ENCODE measurements around the gene SLC29A1. TPM values are rescaled to one million over a fixed set of nuclear protein-coding genes. Genes with fewer than 3 reads are reported as not detected.

The SLC29A1 gene
- total RNA-seq, 1 donor from 2014 or later: 27.3 TPM

DNA sequence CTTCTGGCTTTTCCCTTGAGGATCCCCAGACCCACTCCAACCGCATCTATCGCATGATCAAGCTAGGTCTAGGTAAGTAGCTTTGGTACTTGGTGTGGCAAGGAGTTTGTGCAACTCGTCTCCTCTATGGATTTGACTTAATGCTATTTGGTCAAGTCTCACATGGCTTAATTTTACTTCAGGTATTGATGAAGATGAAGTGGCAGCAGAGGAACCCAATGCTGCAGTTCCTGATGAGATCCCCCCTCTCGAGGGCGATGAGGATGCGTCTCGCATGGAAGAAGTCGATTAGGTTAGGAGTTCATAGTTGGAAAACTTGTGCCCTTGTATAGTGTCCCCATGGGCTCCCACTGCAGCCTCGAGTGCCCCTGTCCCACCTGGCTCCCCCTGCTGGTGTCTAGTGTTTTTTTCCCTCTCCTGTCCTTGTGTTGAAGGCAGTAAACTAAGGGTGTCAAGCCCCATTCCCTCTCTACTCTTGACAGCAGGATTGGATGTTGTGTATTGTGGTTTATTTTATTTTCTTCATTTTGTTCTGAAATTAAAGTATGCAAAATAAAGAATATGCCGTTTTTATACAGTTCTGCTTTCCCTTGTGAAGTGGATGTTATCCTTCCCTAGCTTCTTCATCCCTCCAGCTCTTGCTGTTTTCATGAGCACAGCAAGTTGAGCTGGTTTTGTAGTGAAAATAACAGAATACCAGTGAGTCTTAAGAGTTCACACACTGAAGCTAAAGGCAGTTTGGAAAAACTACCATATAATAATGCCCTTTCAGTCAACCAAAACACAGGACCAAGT is 30.1 kb downstream of the SLC29A1 start:
- peak in 1 of 2 donors; percentile 53 for DNase-seq (ENCODE audit: low read depth in 2 of 2)

- no peak for DNase-seq (ENCODE audit: low read depth in 2 of 2)
Observed at GRCh38 chr6:44254191-44255104, 31.1 kb downstream of the SLC29A1 start.

- no peak for DNase-seq (ENCODE audit: low read depth in 2 of 2)
Observed at GRCh38 chr6:44255105-44255808, 31.9 kb downstream of the SLC29A1 start.

DNA sequence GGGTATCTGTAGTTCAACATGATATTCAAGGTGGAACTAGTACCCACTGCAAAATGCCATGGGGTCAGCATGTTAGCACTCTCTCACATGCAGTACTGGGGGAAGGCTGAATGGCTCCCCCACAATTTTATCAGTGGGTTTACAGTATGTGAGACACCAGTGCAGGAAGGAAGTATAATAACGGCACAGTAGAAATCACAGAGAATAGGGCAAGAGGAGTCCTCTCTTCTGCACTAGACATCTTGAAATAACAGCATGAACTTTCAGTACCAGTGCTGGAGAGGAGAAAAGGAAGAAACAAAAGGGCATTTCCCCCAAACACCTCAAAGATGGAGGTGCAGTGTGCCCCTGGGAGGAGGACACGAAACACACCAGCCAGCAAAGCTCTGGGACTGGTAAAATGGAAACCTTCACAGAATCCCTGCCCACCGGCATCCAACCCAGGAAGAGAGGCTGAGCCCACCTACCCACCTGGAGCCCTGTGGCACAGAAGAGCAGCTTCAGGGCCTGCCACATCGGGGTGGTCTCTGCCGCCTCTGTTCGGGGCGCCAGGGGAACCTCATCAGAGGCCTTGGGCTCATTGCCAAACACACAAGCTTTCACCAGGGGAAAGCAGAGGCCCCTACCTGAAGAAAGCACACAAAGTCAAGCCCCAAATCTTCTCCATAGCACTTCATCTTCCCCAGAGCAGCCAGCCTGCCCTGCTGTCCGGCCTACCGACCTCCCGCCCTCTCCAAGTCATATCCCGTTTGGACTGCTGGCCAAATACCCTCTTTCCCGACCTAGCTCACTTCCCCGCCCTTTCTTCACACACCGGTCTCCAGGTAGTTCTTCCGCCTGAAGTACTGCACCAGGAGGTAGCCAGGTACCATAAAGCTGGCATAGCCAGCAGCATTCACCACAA is 32.7 kb downstream of the SLC29A1 start:
- DNase-seq (ENCODE audit: low read depth in 2 of 2): no peak

GRCh38 chr6:44256775-44257024 is 33.3 kb downstream of the SLC29A1 start:
- DNase-seq (ENCODE audit: low read depth in 2 of 2): no peak

- peak; percentile 64 to 82 for DNase-seq (ENCODE audit: low read depth in 2 of 2)
Observed at GRCh38 chr6:44257025-44257752, 33.8 kb downstream of the SLC29A1 start, which contains the start of gene SLC35B2. Gene SLC35B2 (minus strand): TSS chr6:44257528. CDS start chr6:44257410, 118 bp downstream.

GRCh38 chr6:44257753-44258324 is 34.4 kb downstream of the SLC29A1 start:
- DNase-seq (ENCODE audit: low read depth in 2 of 2): no peak

DNA sequence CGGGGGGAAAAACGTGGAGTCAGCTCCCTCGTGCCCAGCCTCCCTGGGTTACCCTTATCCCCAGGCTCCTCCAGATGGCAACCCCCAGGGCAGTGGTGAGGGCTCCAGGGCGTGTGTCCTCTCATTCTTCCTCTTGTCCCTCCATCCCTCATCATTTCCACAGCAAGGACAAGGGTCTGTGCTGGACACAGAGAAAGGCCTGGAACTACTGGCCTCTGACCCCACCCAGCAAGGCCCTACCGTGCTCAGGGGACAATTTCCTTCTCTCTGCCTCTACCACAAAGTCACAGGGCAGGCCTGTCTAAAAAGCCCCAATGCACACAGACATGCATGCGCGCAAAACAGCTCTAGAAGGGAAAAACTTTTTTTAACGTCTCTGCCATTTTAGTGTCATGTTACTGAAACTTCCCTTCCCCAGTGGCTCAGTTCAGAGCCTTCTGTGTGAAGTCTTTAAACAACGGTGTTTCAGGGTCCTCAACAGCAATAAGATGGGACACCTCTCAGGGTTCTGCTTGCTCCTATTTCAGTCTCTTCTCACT is 35.0 kb downstream of the SLC29A1 start:
- no peak for DNase-seq (ENCODE audit: low read depth in 2 of 2)

DNA sequence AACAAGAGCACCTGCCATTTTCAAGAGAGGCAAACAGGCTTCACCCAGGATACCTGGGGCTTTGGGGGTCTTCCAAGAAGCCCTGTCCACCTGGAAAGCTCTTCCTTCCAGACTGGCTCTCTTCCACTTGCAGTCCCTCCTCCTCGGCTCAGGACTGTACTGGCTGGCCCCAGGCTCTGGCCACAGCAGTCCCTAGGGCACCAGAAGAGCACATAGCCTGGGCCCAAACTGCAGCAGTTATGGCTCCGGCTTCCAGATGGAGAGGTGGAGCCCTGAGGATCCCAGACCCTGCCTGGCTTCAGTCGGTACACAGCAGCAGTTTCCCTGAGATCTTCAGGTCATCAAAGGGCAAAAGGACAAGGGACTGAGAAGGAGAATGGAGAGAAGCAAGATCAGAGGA is 35.5 kb downstream of the SLC29A1 start:
- DNase-seq (ENCODE audit: low read depth in 2 of 2): no peak

DNA sequence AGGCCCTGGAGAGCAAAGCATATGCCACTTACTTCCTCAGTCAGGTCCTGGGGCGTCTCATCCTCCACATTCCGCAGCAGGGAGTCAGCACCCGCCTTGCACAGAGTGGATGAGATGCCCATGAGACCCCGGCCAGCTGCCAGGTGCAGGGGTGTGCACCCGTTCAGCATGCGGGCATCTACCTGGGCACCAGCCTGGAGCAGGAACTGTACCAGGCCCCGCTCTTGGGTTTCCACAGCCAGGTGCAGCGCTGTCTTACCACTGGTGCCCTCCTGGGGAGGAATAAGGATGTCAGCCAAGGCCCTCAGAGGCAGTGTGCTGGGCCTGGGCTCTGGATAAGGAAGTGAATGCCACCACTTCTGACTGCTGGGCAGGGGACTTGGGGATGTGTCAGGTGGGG is 36.6 kb downstream of the SLC29A1 start:
- DNase-seq (ENCODE audit: low read depth in 2 of 2): no peak

GRCh38 chr6:44260451-44261297 is 37.3 kb downstream of the SLC29A1 start:
- no peak for DNase-seq (ENCODE audit: low read depth in 2 of 2)

- no peak for DNase-seq (ENCODE audit: low read depth in 2 of 2)
Observed at GRCh38 chr6:44261581-44261980, 38.2 kb downstream of the SLC29A1 start.

DNA sequence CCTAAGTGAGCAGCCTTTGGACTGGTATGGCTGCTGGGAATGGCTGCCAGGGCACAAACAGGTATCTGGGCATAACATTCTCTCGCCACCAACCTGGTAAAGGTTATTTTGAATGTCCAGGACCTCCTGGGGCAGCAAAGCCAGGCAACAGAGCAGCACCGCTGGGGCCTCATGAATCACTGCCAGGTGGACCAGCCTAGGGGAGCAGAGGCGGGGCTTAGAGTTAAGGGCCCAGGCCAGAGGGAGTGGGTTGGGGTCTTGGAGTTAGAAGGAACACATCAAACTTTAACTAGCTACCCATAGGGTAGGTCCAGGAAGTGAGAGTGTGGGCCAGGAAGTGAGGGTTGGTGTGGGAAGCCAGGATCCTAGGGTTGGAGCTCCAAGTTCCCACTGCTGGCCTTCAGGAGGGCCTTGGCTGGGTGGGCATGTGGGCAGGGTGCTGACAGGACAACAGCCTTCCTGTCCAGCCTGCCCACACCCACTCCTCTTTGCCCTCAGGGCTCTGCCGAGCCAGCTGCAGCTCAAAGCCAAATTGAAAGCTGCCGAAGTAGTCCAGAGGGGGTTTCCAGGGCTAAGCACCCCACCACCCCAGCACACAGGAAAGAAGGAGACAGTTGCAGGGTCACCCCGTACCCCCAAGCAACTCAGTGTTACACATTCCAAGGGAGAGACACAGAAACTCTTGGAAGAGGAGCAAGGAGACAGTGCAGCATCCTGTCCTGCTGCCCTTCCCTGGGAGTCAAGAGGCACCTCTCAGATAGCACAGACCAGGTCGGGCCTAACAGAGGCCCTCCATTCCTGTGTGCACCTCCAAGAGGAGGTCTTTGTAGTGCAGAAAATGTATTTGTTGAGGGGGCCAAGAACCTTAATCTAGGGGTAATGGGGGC is 39.3 kb downstream of the SLC29A1 start:
- DNase-seq (ENCODE audit: low read depth in 2 of 2): no peak

DNA sequence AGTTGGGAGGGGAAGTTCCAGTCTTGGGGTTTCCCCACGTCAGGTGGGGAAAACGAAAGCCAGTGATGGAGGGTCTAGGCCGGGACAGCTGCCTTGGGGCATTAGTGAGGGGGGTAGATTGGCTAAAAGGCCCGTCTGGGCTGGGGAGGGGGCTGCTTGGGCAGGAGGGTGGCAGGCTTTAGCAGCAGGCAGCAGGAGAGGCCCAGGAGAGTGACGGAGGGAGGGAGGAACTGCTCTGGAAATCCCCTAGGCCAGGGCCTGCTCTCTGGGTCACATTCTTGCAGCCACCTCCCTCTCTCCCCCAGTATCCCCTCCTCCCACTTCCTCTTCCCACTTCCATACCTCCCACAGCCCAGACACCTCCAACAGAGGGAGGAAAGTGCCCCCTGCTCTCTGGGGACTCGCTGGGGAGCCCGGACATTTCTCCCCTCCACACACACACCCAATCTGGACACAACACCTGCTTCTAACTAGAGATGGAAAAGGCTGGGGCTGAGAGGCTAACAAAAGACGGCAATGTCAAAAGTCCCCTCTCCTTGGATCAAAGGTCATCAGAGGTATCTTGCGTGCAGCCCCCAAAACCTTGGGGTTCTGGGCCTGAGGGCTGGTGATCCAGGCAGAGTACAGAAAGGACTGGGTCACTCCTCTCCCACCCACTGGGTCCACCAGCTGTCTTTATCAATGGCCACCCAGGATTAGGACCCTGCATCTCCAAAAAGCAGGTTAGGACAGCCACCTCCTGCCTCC is 40.1 kb downstream of the SLC29A1 start:
- DNase-seq (ENCODE audit: low read depth in 2 of 2): peak; percentile 62 to 72

DNA sequence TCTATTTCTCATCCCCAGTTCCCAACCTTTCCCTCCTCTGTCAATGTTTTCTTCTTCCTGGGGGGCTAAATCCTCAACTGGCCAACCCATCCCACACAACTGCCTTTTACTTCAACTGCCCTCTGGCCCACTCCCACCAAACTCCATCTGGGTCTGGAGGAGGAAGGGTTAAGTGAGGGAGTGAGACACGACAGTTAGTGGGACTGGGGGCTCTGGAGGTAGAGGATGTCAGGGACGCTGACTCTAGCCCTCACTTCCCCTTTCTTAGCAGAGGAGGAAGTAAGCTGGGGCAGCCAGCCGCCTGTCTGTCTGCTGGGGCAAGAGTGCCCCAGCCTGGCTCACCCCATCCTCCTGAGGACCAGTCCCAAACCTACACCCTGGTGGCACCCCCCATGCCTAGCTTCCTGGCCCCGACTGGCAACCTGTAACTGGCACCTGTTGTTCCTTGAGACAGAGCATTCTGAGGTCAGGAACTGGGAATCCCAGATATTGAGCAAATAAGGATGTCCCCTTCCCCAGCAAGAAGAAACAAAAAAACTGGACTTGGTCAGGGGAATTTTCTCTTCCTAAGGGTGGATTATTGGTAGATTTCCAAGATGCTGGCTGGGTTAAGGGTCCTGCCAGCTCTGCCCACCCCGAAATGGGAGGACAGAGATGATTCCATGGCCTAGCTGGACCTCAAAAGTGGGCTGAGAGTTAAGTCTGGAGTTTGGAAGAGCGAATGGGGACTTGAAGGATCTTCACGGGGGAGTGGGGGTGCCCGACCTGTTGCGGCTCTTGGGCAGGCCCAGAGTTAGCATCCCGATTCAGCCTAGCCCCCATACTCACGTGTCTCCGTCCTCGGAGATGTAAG is 41.0 kb downstream of the SLC29A1 start:
- no peak for DNase-seq (ENCODE audit: low read depth in 2 of 2)
